A549 (cell line): ENCODE results near the gene NSD2.

ENCODE experiments used
- CBX8 ChIP-seq: fragments of 200-600 bp; sonication (generic); IDR thresholded peaks from 2 replicates; pipeline ENCODE4 v1.6.1; 2016
- KDM5A ChIP-seq: fragments of 200-600 bp; sonication (generic); IDR thresholded peaks from 2 replicates; pipeline ENCODE4 v1.6.1; 2016; ENCODE audit warnings: antibody characterized with exemption, mild to moderate bottlenecking
- PHF8 ChIP-seq: fragments of 200-600 bp; sonication (generic); IDR thresholded peaks from 2 replicates; pipeline ENCODE4 v1.6.1; 2016; ENCODE audit warnings: low read depth, mild to moderate bottlenecking, antibody characterized with exemption, moderate library complexity, borderline replicate concordance
- POLR2A ChIP-seq: IDR thresholded peaks from 2 replicates; pipeline ENCODE4 v1.6.1; 2012; ENCODE audit warnings: mild to moderate bottlenecking, low read length
- RFX5 ChIP-seq: fragments of 450-650 bp; IDR thresholded peaks from 2 replicates; pipeline ENCODE4 v1.7.1; 2014; ENCODE audit warnings: antibody characterized with exemption, mild to moderate bottlenecking, moderate library complexity
- RNF2 ChIP-seq: fragments of 200-600 bp; sonication (generic); IDR thresholded peaks from 2 replicates; pipeline ENCODE4 v1.6.1; 2016; ENCODE audit warnings: low read depth, mild to moderate bottlenecking, antibody characterized with exemption, moderate library complexity, borderline replicate concordance
- TF ChIP-seq, protein P1 (sequence below): fragments of >200 bp; sonication (Bioruptor Twin); formaldehyde crosslinking; IDR thresholded peaks from 3 replicates; pipeline ENCODE4 v1.5.1; 2016
- TF ChIP-seq, protein P2 (sequence below): fragments of 200-600 bp; sonication (generic); IDR thresholded peaks from 2 replicates; pipeline ENCODE4 v1.6.1; 2016; ENCODE audit warnings: antibody characterized with exemption, mild to moderate bottlenecking, moderate library complexity
- TF ChIP-seq, protein P3 (sequence below): fragments of 150-350 bp; IDR thresholded peaks from 2 replicates; pipeline ENCODE4 v1.6.1; 2014; ENCODE audit warnings: low read depth, mild to moderate bottlenecking, low read length

- TF ChIP-seq, protein P1, sequence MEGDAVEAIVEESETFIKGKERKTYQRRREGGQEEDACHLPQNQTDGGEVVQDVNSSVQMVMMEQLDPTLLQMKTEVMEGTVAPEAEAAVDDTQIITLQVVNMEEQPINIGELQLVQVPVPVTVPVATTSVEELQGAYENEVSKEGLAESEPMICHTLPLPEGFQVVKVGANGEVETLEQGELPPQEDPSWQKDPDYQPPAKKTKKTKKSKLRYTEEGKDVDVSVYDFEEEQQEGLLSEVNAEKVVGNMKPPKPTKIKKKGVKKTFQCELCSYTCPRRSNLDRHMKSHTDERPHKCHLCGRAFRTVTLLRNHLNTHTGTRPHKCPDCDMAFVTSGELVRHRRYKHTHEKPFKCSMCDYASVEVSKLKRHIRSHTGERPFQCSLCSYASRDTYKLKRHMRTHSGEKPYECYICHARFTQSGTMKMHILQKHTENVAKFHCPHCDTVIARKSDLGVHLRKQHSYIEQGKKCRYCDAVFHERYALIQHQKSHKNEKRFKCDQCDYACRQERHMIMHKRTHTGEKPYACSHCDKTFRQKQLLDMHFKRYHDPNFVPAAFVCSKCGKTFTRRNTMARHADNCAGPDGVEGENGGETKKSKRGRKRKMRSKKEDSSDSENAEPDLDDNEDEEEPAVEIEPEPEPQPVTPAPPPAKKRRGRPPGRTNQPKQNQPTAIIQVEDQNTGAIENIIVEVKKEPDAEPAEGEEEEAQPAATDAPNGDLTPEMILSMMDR, result no peak
- TF ChIP-seq, protein P2, sequence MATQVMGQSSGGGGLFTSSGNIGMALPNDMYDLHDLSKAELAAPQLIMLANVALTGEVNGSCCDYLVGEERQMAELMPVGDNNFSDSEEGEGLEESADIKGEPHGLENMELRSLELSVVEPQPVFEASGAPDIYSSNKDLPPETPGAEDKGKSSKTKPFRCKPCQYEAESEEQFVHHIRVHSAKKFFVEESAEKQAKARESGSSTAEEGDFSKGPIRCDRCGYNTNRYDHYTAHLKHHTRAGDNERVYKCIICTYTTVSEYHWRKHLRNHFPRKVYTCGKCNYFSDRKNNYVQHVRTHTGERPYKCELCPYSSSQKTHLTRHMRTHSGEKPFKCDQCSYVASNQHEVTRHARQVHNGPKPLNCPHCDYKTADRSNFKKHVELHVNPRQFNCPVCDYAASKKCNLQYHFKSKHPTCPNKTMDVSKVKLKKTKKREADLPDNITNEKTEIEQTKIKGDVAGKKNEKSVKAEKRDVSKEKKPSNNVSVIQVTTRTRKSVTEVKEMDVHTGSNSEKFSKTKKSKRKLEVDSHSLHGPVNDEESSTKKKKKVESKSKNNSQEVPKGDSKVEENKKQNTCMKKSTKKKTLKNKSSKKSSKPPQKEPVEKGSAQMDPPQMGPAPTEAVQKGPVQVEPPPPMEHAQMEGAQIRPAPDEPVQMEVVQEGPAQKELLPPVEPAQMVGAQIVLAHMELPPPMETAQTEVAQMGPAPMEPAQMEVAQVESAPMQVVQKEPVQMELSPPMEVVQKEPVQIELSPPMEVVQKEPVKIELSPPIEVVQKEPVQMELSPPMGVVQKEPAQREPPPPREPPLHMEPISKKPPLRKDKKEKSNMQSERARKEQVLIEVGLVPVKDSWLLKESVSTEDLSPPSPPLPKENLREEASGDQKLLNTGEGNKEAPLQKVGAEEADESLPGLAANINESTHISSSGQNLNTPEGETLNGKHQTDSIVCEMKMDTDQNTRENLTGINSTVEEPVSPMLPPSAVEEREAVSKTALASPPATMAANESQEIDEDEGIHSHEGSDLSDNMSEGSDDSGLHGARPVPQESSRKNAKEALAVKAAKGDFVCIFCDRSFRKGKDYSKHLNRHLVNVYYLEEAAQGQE, result no peak
- TF ChIP-seq POLR2A (no peak), CBX8 (no peak), KDM5A (no peak), RFX5 (no peak), PHF8 (no peak), RNF2 (no peak)
- TF ChIP-seq, protein P3, sequence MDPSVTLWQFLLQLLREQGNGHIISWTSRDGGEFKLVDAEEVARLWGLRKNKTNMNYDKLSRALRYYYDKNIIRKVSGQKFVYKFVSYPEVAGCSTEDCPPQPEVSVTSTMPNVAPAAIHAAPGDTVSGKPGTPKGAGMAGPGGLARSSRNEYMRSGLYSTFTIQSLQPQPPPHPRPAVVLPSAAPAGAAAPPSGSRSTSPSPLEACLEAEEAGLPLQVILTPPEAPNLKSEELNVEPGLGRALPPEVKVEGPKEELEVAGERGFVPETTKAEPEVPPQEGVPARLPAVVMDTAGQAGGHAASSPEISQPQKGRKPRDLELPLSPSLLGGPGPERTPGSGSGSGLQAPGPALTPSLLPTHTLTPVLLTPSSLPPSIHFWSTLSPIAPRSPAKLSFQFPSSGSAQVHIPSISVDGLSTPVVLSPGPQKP, result no peak
These were observed 14.1 kb upstream of the NSD2 start for GRCh38 chr4:1856943-1857699.
